GM18858 (cell line): ENCODE results near the gene PCBD1.
"Not testable (repeated sequence)": the region's sequence is repeated elsewhere in the genome, so short reads cannot be mapped to it uniquely, and the experiment has no call there.

ENCODE experiments used
- ATAC-seq: cut with Tn5 transposase; IDR thresholded peaks from one replicate; pipeline ENCODE4 v1.9.1; 2021; ENCODE audit not compliant: unreplicated experiment

Gene PCBD1

GRCh38 chr10:70879207-70879606 lies 9.2 kb downstream of the PCBD1 start:
- ATAC-seq = no peak

- no peak for ATAC-seq
Observed at GRCh38 chr10:70874061-70874460, 14.3 kb downstream of the PCBD1 start.

GRCh38 chr10:70872291-70872690 lies 16.1 kb downstream of the PCBD1 start:
- ATAC-seq = no peak

- no peak for ATAC-seq
Observed at GRCh38 chr10:70866424-70866823, 21.9 kb downstream of the PCBD1 start.

GRCh38 chr10:70864935-70865334 lies 23.4 kb downstream of the PCBD1 start:
- no peak for ATAC-seq

- no peak for ATAC-seq
Observed at GRCh38 chr10:70863470-70864160, 24.8 kb downstream of the PCBD1 start.

- ATAC-seq = not testable (repeated sequence)
Observed at GRCh38 chr10:70861495-70862197, 26.7 kb downstream of the PCBD1 start.

GRCh38 chr10:70858759-70859158 lies 29.6 kb downstream of the PCBD1 start:
- ATAC-seq = no peak

GRCh38 chr10:70856454-70856853 lies 31.9 kb downstream of the PCBD1 start:
- no peak for ATAC-seq

- no peak for ATAC-seq
Observed at GRCh38 chr10:70853457-70853856, 34.9 kb downstream of the PCBD1 start.

- no peak for ATAC-seq
Observed at GRCh38 chr10:70853038-70853437, 35.3 kb downstream of the PCBD1 start.

GRCh38 chr10:70851597-70852475 lies 36.5 kb downstream of the PCBD1 start:
- ATAC-seq = no peak

GRCh38 chr10:70850097-70850496 lies 38.3 kb downstream of the PCBD1 start:
- no peak for ATAC-seq

- no peak for ATAC-seq
Observed at GRCh38 chr10:70849582-70850016, 38.8 kb downstream of the PCBD1 start.

GRCh38 chr10:70847659-70848360 lies 40.6 kb downstream of the PCBD1 start:
- ATAC-seq = no peak

GRCh38 chr10:70846795-70847194 lies 41.6 kb downstream of the PCBD1 start:
- ATAC-seq = no peak

- no peak for ATAC-seq
Observed at GRCh38 chr10:70845816-70846215, 42.5 kb downstream of the PCBD1 start.

GRCh38 chr10:70845256-70845655 lies 43.1 kb downstream of the PCBD1 start:
- ATAC-seq = no peak

GRCh38 chr10:70843776-70844489 lies 44.4 kb downstream of the PCBD1 start:
- no peak for ATAC-seq

GRCh38 chr10:70843333-70843732 lies 45.0 kb downstream of the PCBD1 start:
- no peak for ATAC-seq
